Measurements from ENCODE around the gene BMP7.

BMP7 gene

DNA sequence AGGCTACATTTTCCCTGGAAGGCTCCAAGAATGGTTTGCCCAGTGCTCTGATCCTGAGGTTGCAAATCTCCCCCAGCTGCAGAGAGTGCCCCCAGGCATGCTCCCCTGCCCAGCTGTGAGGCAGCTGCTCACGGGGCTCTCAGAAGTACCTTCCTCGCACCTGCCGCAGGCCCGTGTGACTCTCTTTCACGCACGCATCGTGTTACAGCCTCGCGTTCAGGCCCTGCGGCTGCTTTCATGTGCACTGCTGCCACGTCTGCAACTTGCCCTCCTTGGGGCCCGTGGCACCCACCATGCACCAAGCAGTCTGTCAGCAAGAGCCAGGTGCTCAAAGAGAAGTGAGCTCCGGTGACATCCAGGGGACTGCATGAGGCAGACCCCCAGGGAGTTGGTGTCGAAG, 34.6 kb upstream of the BMP7 start:
- FAIRE-seq, result no peak
- TF ChIP-seq TAF1 (IDR thresholded peaks at IDR 0.05; ENCODE audit: borderline replicate concordance, low read depth, low read length), result no peak
- TF ChIP-seq POLR2AphosphoS5 (IDR thresholded peaks at IDR 0.05; ENCODE audit: low read depth, low read length), result no peak
- TF ChIP-seq POLR2A (IDR thresholded peaks at IDR 0.05; ENCODE audit: low read depth, low read length), result no peak
- no peak for DNase-seq (ENCODE audit: insufficient read length)

- TF ChIP-seq POLR2A (IDR thresholded peaks at IDR 0.05; ENCODE audit: low read depth, low read length) (no peak), TAF1 (IDR thresholded peaks at IDR 0.05; ENCODE audit: borderline replicate concordance, low read depth, low read length) (no peak), POLR2AphosphoS5 (IDR thresholded peaks at IDR 0.05; ENCODE audit: low read depth, low read length) (no peak)
- DNase-seq (ENCODE audit: insufficient read length), result no peak
- FAIRE-seq, result no peak
Measured at GRCh38 chr20:57298457-57298856, 32.0 kb upstream of the BMP7 start.

DNA sequence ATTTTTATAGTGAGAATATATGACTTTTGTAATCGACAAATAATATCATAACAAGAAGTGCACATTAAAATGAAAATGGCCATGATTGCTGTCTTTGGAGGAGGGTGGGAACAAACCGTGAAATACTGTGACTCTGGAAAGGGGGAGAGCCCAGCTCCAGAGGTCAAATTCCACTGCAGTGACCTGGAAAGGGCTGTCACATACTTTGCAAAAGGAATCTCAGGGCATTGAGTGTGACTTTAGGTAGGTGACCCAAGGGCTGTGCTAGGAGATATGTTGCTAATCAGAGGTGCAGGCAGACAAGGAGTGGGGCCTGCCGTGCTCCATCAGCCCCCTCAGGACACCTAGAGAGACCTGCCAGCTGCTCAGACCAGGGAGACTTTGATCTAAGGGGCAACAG, 28.1 kb upstream of the BMP7 start:
- FAIRE-seq (no peak), DNase-seq (ENCODE audit: insufficient read length) (no peak)
- TF ChIP-seq POLR2A (IDR thresholded peaks at IDR 0.05; ENCODE audit: low read depth, low read length) (no peak), POLR2AphosphoS5 (IDR thresholded peaks at IDR 0.05; ENCODE audit: low read depth, low read length) (no peak), TAF1 (IDR thresholded peaks at IDR 0.05; ENCODE audit: borderline replicate concordance, low read depth, low read length) (no peak)

DNA sequence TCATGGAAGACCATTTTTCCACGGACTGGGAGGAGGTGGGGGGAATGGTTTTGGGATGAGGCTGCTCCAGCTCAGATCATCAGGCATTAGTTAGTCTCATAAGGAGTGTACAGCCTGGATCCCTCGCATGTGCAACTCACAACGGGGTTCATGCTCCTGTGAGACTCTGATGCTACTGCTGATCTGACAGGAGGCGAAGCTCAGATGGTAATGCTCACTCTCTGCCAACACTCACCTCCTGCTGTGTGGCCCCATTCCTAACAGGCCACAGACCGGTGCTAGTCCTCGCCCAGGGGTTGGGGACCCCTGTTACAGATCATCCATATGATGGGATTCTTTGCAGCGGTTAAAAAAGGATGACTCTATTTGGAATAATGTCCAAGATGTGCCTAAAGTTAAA, 27.6 kb upstream of the BMP7 start:
- DNase-seq (ENCODE audit: insufficient read length) (no peak), FAIRE-seq (no peak)

DNA sequence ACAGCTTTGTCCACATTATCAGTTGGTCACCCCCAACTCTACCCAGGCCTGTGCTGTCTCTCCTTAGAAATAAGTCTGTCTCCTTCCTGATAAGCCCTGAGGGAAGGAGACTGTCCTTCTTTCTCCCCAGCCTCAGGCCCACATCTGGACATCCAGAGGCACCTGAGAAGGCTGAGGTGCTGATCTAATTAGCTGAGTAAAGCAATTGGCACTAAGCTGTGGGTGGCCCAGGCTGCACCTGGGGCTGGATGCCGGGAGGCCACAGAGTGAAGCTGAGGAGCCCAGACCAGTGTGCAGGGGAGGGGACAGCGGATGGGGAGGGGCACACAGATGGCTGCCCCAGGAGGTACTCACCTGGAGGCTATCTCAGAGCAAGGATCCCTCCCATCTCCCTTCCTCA, 26.2 kb upstream of the BMP7 start:
- TF ChIP-seq TAF1 (IDR thresholded peaks at IDR 0.05; ENCODE audit: borderline replicate concordance, low read depth, low read length) (no peak), POLR2AphosphoS5 (IDR thresholded peaks at IDR 0.05; ENCODE audit: low read depth, low read length) (no peak), POLR2A (IDR thresholded peaks at IDR 0.05; ENCODE audit: low read depth, low read length) (no peak)
- DNase-seq (ENCODE audit: insufficient read length), result no peak
- no peak for FAIRE-seq

More for the DNA sequence above, 27.6 kb upstream of the BMP7 start:
- no peak for TF ChIP-seq TAF1 (IDR thresholded peaks at IDR 0.05; ENCODE audit: borderline replicate concordance, low read depth, low read length)

- DNase-seq (ENCODE audit: insufficient read length), result no peak
- TF ChIP-seq POLR2AphosphoS5 (IDR thresholded peaks at IDR 0.05; ENCODE audit: low read depth, low read length), result no peak
- no peak for TF ChIP-seq POLR2A (IDR thresholded peaks at IDR 0.05; ENCODE audit: low read depth, low read length)
- no peak for TF ChIP-seq TAF1 (IDR thresholded peaks at IDR 0.05; ENCODE audit: borderline replicate concordance, low read depth, low read length)
- no peak for FAIRE-seq
Measured at GRCh38 chr20:57291694-57292093, 25.3 kb upstream of the BMP7 start.

GRCh38 chr20:57291003-57291402, 24.6 kb upstream of the BMP7 start:
- no peak for DNase-seq (ENCODE audit: insufficient read length)
- FAIRE-seq, result no peak

DNA sequence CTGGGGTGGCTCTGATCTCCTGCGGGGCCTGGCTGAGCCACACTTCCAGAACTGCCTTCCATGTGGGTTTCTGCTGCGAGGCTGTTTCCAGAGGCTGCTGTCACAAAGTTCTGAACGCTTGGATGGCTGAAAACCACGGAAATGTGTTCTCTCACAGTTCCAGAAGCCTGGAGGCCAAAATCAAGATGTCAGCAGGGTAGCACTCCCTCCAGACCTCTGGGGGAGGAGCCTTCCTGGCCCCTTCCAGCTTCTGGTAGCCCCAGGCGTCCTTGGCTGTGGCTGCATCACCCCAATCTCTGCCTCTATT, 23.7 kb upstream of the BMP7 start:
- DNase-seq (ENCODE audit: insufficient read length) (no peak), FAIRE-seq (no peak)
- no peak for TF ChIP-seq POLR2AphosphoS5 (IDR thresholded peaks at IDR 0.05; ENCODE audit: low read depth, low read length)
- no peak for TF ChIP-seq POLR2A (IDR thresholded peaks at IDR 0.05; ENCODE audit: low read depth, low read length)
- no peak for TF ChIP-seq TAF1 (IDR thresholded peaks at IDR 0.05; ENCODE audit: borderline replicate concordance, low read depth, low read length)

More at GRCh38 chr20:57291003-57291402, 24.6 kb upstream of the BMP7 start:
- TF ChIP-seq POLR2AphosphoS5 (IDR thresholded peaks at IDR 0.05; ENCODE audit: low read depth, low read length), result no peak
- TF ChIP-seq TAF1 (IDR thresholded peaks at IDR 0.05; ENCODE audit: borderline replicate concordance, low read depth, low read length), result no peak
- no peak for TF ChIP-seq POLR2A (IDR thresholded peaks at IDR 0.05; ENCODE audit: low read depth, low read length)

- FAIRE-seq, result no peak
- no peak for DNase-seq (ENCODE audit: insufficient read length)
- no peak for TF ChIP-seq POLR2AphosphoS5 (IDR thresholded peaks at IDR 0.05; ENCODE audit: low read depth, low read length)
- TF ChIP-seq POLR2A (IDR thresholded peaks at IDR 0.05; ENCODE audit: low read depth, low read length), result no peak
Measured at GRCh38 chr20:57289391-57290177, 23.1 kb upstream of the BMP7 start.

GRCh38 chr20:57288651-57289277, 22.3 kb upstream of the BMP7 start:
- FAIRE-seq (no peak), DNase-seq (ENCODE audit: insufficient read length) (no peak)
- TF ChIP-seq POLR2AphosphoS5 (IDR thresholded peaks at IDR 0.05; ENCODE audit: low read depth, low read length) (no peak), POLR2A (IDR thresholded peaks at IDR 0.05; ENCODE audit: low read depth, low read length) (no peak), TAF1 (IDR thresholded peaks at IDR 0.05; ENCODE audit: borderline replicate concordance, low read depth, low read length) (no peak)

DNA sequence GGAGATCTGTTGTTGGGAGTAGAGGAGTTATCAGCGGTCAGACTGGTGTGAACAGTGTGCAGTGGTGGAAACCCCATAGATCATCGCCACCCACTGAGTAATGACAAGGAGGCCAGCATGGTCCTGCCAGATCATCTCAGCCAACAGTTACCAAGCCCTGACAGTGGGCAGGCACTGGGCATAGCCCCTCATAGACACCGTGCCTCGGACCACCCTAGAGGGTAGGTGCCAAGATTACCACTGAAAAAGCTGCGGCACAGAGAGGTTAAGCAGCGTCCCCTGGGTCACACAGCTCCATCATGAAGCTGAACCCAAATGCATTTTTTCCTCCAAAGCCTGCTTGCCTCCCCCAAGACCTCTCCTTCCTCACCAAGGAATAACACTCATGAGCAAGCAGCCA, 21.5 kb upstream of the BMP7 start:
- TF ChIP-seq POLR2AphosphoS5 (IDR thresholded peaks at IDR 0.05; ENCODE audit: low read depth, low read length) (no peak), POLR2A (IDR thresholded peaks at IDR 0.05; ENCODE audit: low read depth, low read length) (no peak), TAF1 (IDR thresholded peaks at IDR 0.05; ENCODE audit: borderline replicate concordance, low read depth, low read length) (no peak)
- DNase-seq (ENCODE audit: insufficient read length) (no peak), FAIRE-seq (no peak)
